Neural progenitor cell (in vitro differentiated cells): ENCODE data around the gene STEAP1B.
"Not testable (repeated sequence)": the region's sequence is repeated elsewhere in the genome, so short reads cannot be mapped to it uniquely, and the experiment has no call there.

Experiments
- CTCF ChIP-seq: fragments of 200-600 bp; sonication (generic); IDR thresholded peaks from 2 replicates; pipeline ENCODE4 v1.5.1; 2017; ENCODE audit warnings: antibody characterized with exemption, mild to moderate bottlenecking
- EZH2phosphoT487 ChIP-seq: fragments of 200-600 bp; sonication (generic); IDR thresholded peaks from 2 replicates; pipeline ENCODE4 v1.6.1; 2017; ENCODE audit warnings: antibody characterized with exemption

- TF ChIP-seq CTCF, EZH2phosphoT487: not testable (repeated sequence)
Observed at GRCh38 chr7:22524353-22524947, 24.5 kb upstream of the STEAP1B start.
